Measurements from ENCODE around the gene RNF32. TPM values are rescaled to one million over a fixed set of nuclear protein-coding genes. Genes with fewer than 3 reads are reported as not detected.

Gene RNF32
- total RNA-seq, 1 donor: under 0.01 TPM

- Histone ChIP-seq H3K4me1 (ENCODE audit: insufficient read depth, low read length) (no peaks in the 10 kb centered on the region), H4K20me1 (ENCODE audit: insufficient read depth, low read length) (no peaks in the 10 kb centered on the region), H2AFZ (ENCODE audit: low read length) (no peak overlapping the region), H3K79me2 (ENCODE audit: insufficient read depth, low read length) (no peaks in the 10 kb centered on the region), H3K36me3 (ENCODE audit: insufficient read depth, low read length) (no peaks in the 10 kb centered on the region), H3K27ac (ENCODE audit: low read depth, low read length) (no peak overlapping the region), H3K27me3 (ENCODE audit: insufficient read depth, low read length) (no peaks in the 10 kb centered on the region), H3K9me3 (ENCODE audit: low read depth, low read length) (no peaks in the 10 kb centered on the region), H3K4me2 (ENCODE audit: insufficient read depth, low read length) (no peak overlapping the region), H3K4me3 (ENCODE audit: insufficient read depth, low read length) (no peak overlapping the region)
- TF ChIP-seq CTCF (IDR thresholded peaks at IDR 0.05; ENCODE audit: extremely low read depth, low read depth, low read length): no peak
- DNase-seq (ENCODE audit: insufficient read length, low spot score, missing footprints): no peak
Observed at GRCh38 chr7:156656598-156656997, 16.0 kb downstream of the RNF32 start.

GRCh38 chr7:156657681-156658080, 17.1 kb downstream of the RNF32 start:
- Histone ChIP-seq H2AFZ (ENCODE audit: low read length) (no peak overlapping the region), H3K4me2 (ENCODE audit: insufficient read depth, low read length) (no peak overlapping the region), H3K27me3 (ENCODE audit: insufficient read depth, low read length) (no peaks in the 10 kb centered on the region), H3K9me3 (ENCODE audit: low read depth, low read length) (no peaks in the 10 kb centered on the region), H3K36me3 (ENCODE audit: insufficient read depth, low read length) (no peaks in the 10 kb centered on the region), H3K27ac (ENCODE audit: low read depth, low read length) (no peak overlapping the region), H4K20me1 (ENCODE audit: insufficient read depth, low read length) (no peaks in the 10 kb centered on the region), H3K79me2 (ENCODE audit: insufficient read depth, low read length) (no peaks in the 10 kb centered on the region), H3K4me3 (ENCODE audit: insufficient read depth, low read length) (no peak overlapping the region), H3K4me1 (ENCODE audit: insufficient read depth, low read length) (no peaks in the 10 kb centered on the region)
- no peak for TF ChIP-seq CTCF (IDR thresholded peaks at IDR 0.05; ENCODE audit: extremely low read depth, low read depth, low read length)
- DNase-seq (ENCODE audit: insufficient read length, low spot score, missing footprints): no peak

GRCh38 chr7:156659203-156659602, 18.6 kb downstream of the RNF32 start:
- Histone ChIP-seq H3K79me2 (ENCODE audit: insufficient read depth, low read length) (no peaks in the 10 kb centered on the region), H3K9me3 (ENCODE audit: low read depth, low read length) (no peaks in the 10 kb centered on the region), H3K27ac (ENCODE audit: low read depth, low read length) (no peak overlapping the region), H3K27me3 (ENCODE audit: insufficient read depth, low read length) (no peaks in the 10 kb centered on the region), H3K4me1 (ENCODE audit: insufficient read depth, low read length) (no peaks in the 10 kb centered on the region), H3K36me3 (ENCODE audit: insufficient read depth, low read length) (no peaks in the 10 kb centered on the region), H3K4me2 (ENCODE audit: insufficient read depth, low read length) (no peak overlapping the region), H3K4me3 (ENCODE audit: insufficient read depth, low read length) (no peak overlapping the region), H2AFZ (ENCODE audit: low read length) (no peak overlapping the region), H4K20me1 (ENCODE audit: insufficient read depth, low read length) (no peaks in the 10 kb centered on the region)
- no peak for TF ChIP-seq CTCF (IDR thresholded peaks at IDR 0.05; ENCODE audit: extremely low read depth, low read depth, low read length)
- DNase-seq (ENCODE audit: insufficient read length, low spot score, missing footprints): no peak

DNA sequence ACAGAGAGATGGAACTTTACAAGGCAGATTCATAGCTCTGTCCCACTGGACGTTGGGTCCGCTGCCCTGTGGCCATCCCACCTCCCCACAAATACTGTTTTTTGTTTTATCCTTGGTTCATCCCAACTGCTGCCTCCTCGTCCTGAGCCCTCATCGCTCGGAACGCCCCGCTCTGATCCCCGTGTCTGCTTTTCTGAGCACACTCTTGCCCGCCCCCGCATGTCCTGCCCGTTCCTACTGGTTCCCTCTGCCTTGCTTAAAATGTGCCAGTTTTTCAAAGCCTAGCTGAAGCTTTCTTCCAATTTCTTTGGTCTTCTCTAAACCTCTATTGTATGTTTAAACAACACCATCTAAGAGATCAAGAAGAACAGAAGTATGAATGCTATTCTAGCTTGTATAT, 19.4 kb downstream of the RNF32 start:
- H3K27me3 ChIP-seq (ENCODE audit: insufficient read depth, low read length): no peaks in the 10 kb centered on the region
- H3K36me3 ChIP-seq (ENCODE audit: insufficient read depth, low read length): no peaks in the 10 kb centered on the region
- H3K4me1 ChIP-seq (ENCODE audit: insufficient read depth, low read length): no peaks in the 10 kb centered on the region
- TF ChIP-seq CTCF (IDR thresholded peaks at IDR 0.05; ENCODE audit: extremely low read depth, low read depth, low read length): no peak
- no peaks in the 10 kb centered on the region for H4K20me1 ChIP-seq (ENCODE audit: insufficient read depth, low read length)
- no peak overlapping the region for H2AFZ ChIP-seq (ENCODE audit: low read length)
- no peaks in the 10 kb centered on the region for H3K79me2 ChIP-seq (ENCODE audit: insufficient read depth, low read length)
- H3K9me3 ChIP-seq (ENCODE audit: low read depth, low read length): no peaks in the 10 kb centered on the region
- no peak for DNase-seq (ENCODE audit: insufficient read length, low spot score, missing footprints)
- no peak overlapping the region for H3K4me3 ChIP-seq (ENCODE audit: insufficient read depth, low read length)
- peak overlapping the region; percentile 16 for H3K4me2 ChIP-seq (ENCODE audit: insufficient read depth, low read length)
- H3K27ac ChIP-seq (ENCODE audit: low read depth, low read length): no peak overlapping the region
